A673 (cell line): ENCODE results near the gene GNAZ.

Experiments used
- EZH2 ChIP-seq: fragments of 200-600 bp; sonication (generic); IDR thresholded peaks from 2 replicates; pipeline ENCODE4 v1.6.1; 2017; ENCODE audit warnings: borderline replicate concordance, low read depth, mild to moderate bottlenecking, mixed read lengths, antibody characterized with exemption, low read length; ENCODE audit not compliant: poor library complexity, severe bottlenecking
- TF ChIP-seq, protein P1 (sequence below): fragments of 300-800, 200-600 bp; sonication (generic); conservative IDR thresholded peaks from 2 replicates; pipeline ENCODE4 v1.5.1; 2017; ENCODE audit warnings: low read depth, mild to moderate bottlenecking, antibody characterized with exemption, low read length, moderate library complexity, mixed read lengths

DNA sequence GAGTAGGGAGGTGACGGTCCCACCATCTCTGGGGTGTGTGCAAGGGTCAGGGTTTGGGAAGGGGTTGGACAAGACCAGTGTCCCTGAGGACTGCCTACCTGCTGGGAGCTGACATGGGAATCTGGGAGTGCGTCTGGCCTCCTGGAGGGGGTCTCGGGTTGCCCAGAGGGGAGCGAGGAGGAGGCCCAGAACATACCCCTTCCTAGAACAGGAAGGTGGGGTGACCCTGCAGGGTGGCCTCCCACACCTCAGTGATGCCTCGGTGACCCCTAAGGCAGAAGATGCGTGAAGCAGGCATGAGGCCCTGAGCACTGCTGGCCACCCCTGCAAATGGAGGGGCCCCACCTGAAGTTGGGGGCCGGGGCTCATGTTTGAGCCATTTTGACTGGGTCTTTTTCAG, 45.0 kb downstream of the GNAZ start:
- TF ChIP-seq, protein P1, sequence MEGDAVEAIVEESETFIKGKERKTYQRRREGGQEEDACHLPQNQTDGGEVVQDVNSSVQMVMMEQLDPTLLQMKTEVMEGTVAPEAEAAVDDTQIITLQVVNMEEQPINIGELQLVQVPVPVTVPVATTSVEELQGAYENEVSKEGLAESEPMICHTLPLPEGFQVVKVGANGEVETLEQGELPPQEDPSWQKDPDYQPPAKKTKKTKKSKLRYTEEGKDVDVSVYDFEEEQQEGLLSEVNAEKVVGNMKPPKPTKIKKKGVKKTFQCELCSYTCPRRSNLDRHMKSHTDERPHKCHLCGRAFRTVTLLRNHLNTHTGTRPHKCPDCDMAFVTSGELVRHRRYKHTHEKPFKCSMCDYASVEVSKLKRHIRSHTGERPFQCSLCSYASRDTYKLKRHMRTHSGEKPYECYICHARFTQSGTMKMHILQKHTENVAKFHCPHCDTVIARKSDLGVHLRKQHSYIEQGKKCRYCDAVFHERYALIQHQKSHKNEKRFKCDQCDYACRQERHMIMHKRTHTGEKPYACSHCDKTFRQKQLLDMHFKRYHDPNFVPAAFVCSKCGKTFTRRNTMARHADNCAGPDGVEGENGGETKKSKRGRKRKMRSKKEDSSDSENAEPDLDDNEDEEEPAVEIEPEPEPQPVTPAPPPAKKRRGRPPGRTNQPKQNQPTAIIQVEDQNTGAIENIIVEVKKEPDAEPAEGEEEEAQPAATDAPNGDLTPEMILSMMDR = no peak
- no peak for TF ChIP-seq EZH2
